T-helper 17 cell (primary cell): Measurements from ENCODE around the gene HACD2. TPM values are rescaled to one million over a fixed set of nuclear protein-coding genes. Genes with fewer than 3 reads are reported as not detected.

Source experiments
- ATAC-seq: fragments of 150-1000 bp; cut with Tn5 transposase; 2 replicates; pipeline ENCODE4 v1.10.0; 2021; ENCODE audit warnings: mild to moderate bottlenecking, moderate library complexity
- DNase-seq, 3 donors: peaks; one replicate each; pipeline versions ENCODE4 v3.0.0 to v3.0.0-alpha.2; 2020 to 2021
- H3K9me3 ChIP-seq: one replicate; pipeline ENCODE4 v1.7.0; 2013; ENCODE audit warnings: low read length, mild to moderate bottlenecking; ENCODE audit not compliant: control insufficient read depth, poor library complexity, severe bottlenecking
- H3K27ac Mint-ChIP-seq: one replicate; pipeline ENCODE4 v1.8.0; 2022; ENCODE audit warnings: mild to moderate bottlenecking, moderate library complexity, mixed read lengths
- H3K27me3 Mint-ChIP-seq: one replicate; pipeline ENCODE4 v1.8.0; 2022; ENCODE audit warnings: mixed read lengths
- H3K36me3 Mint-ChIP-seq: one replicate; pipeline ENCODE4 v1.8.0; 2022; ENCODE audit warnings: low read depth, mixed read lengths
- H3K4me1 Mint-ChIP-seq: one replicate; pipeline ENCODE4 v1.8.0; 2022; ENCODE audit warnings: mild to moderate bottlenecking, mixed read lengths
- H3K4me3 Mint-ChIP-seq: one replicate; pipeline ENCODE4 v1.8.0; 2022; ENCODE audit warnings: mild to moderate bottlenecking, moderate library complexity, mixed read lengths
- total RNA-seq, 4 donors: library from RNA in 2 of 4; stranded (reverse) in 2 of 4; gene quantifications; one replicate each; pipeline ENCODE4 v1.2.3 and lab custom pipeline; 2022 to 2026

The HACD2 gene
- total RNA-seq, 2 donors from 2014 or later: 16.2 to 18.9 TPM

DNA sequence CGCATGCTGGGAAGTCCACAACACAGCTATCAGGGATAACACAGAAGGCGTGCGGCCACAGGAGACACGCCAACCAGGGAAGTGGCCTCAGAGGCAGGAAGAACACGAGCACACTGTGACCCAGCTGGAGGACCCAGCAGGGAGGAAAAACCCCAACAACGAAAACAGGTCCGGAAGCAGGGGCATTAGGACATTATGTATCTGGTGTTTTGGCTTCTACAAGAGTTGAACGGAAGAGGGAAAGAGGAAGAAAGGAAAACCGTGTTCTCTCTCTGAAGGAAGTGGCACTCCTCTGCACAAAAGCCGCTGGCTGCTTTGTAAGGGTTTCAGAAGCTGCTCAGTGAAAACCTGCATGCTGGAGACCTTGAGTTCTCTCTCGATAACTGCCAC, 61.8 kb downstream of the HACD2 start:
- no peaks in the 10 kb centered on the region for H3K9me3 ChIP-seq
- Mint-ChIP-seq H3K36me3 (peaks cover 14% of the 10 kb centered on the region), H3K27ac (peak overlapping the region; percentile 80), H3K27me3 (no peaks in the 10 kb centered on the region), H3K4me3 (peak overlapping the region; percentile 60), H3K4me1 (peaks cover 36% of the 10 kb centered on the region)
- DNase-seq: no peak
- ATAC-seq: peak; percentile 18

DNA sequence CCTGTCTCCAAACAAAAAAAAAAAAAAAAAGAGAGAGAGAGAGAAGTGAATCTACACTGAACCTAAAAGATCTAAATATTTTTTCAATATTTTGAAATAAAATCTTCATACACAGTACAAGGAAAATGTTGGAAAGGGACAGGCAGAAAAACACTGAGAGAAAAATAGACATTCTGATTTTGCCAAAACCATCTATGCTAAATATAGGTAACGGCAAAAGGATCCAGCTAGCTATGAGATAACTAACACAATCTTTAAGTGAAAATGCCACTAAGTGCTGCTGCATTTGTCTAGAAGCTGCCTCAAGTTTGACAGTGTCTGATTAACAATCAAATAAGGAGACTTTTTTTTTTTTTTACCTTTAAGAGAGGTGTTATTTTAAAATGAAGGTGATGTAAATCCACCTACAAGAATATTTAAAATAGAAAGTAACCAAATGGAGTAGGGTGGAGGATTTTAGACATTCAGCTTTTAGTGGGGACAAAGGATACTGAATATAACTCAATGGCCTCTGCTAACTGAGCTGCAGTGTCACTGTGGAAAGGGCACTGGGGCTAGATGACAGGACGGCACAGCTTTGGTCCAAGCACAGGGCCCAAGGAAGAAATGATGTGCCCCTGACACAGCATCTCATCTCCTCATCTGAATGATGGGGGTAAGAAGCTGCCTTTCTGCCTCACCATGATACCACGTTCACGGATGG, 62.4 kb downstream of the HACD2 start:
- H3K27me3 Mint-ChIP-seq: no peaks in the 10 kb centered on the region
- peak overlapping the region; percentile 60 for H3K4me3 Mint-ChIP-seq
- H3K9me3 ChIP-seq: no peaks in the 10 kb centered on the region
- peaks cover 36% of the 10 kb centered on the region for H3K4me1 Mint-ChIP-seq
- peak overlapping the region; percentile 80 for H3K27ac Mint-ChIP-seq
- ATAC-seq (no peak), DNase-seq (no peak)
- H3K36me3 Mint-ChIP-seq: peaks cover 14% of the 10 kb centered on the region

GRCh38 chr3:123521179-123521969, 63.5 kb downstream of the HACD2 start:
- H3K9me3 ChIP-seq: no peaks in the 10 kb centered on the region
- peak overlapping the region; percentile 80 for H3K27ac Mint-ChIP-seq
- no peaks in the 10 kb centered on the region for H3K27me3 Mint-ChIP-seq
- peaks cover 40% of the 10 kb centered on the region for H3K4me1 Mint-ChIP-seq
- ATAC-seq (no peak), DNase-seq (no peak)
- H3K36me3 Mint-ChIP-seq: peaks cover 16% of the 10 kb centered on the region
- H3K4me3 Mint-ChIP-seq: peak overlapping the region; percentile 41

DNA sequence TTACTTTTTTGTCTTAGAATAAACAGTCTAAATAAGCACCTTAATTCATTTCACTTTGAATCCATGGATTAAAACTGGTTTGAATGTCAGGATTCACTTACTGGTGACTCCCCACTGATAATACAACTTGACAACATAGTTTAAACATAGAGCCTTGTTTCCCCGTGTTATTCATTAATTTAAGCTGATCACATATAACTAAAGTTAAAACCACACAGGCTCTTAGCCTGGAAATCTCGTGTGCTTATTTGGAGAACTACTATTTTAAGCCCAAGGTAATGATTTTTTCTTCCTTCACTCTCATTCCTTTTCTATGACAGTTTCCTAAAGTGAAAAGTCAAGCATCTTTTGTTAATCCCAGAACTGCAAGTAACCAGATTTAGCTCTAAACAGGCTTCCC, 64.2 kb downstream of the HACD2 start:
- DNase-seq (no peak), ATAC-seq (no peak)
- H3K27me3 Mint-ChIP-seq: no peaks in the 10 kb centered on the region
- peaks cover 35% of the 10 kb centered on the region for H3K4me1 Mint-ChIP-seq
- no peak overlapping the region for H3K4me3 Mint-ChIP-seq
- H3K27ac Mint-ChIP-seq: no peak overlapping the region
- H3K36me3 Mint-ChIP-seq: peaks cover 10% of the 10 kb centered on the region
- H3K9me3 ChIP-seq: no peaks in the 10 kb centered on the region

GRCh38 chr3:123518892-123519485, 65.9 kb downstream of the HACD2 start:
- Mint-ChIP-seq H3K36me3 (peaks cover 8% of the 10 kb centered on the region), H3K4me3 (no peak overlapping the region), H3K27ac (no peak overlapping the region), H3K27me3 (no peaks in the 10 kb centered on the region), H3K4me1 (peaks cover 28% of the 10 kb centered on the region)
- DNase-seq (no peak), ATAC-seq (no peak)
- H3K9me3 ChIP-seq: no peaks in the 10 kb centered on the region

- Mint-ChIP-seq H3K4me3 (no peak overlapping the region), H3K4me1 (peaks cover 2% of the 10 kb centered on the region)
- ATAC-seq: no peak
These were observed 73.1 kb downstream of the HACD2 start for GRCh38 chr3:123511726-123512125.

GRCh38 chr3:123511084-123511483, 73.8 kb downstream of the HACD2 start:
- no peak overlapping the region for H3K27ac Mint-ChIP-seq
- DNase-seq (no peak), ATAC-seq (no peak)
- no peaks in the 10 kb centered on the region for H3K27me3 Mint-ChIP-seq
- H3K36me3 Mint-ChIP-seq: peaks cover 5% of the 10 kb centered on the region
- peaks cover 2% of the 10 kb centered on the region for H3K4me1 Mint-ChIP-seq
- no peak overlapping the region for H3K4me3 Mint-ChIP-seq
- H3K9me3 ChIP-seq: no peaks in the 10 kb centered on the region

More at GRCh38 chr3:123511726-123512125, 73.1 kb downstream of the HACD2 start:
- DNase-seq: no peak
- peaks cover 5% of the 10 kb centered on the region for H3K36me3 Mint-ChIP-seq
- no peaks in the 10 kb centered on the region for H3K9me3 ChIP-seq
- H3K27me3 Mint-ChIP-seq: no peaks in the 10 kb centered on the region
- no peak overlapping the region for H3K27ac Mint-ChIP-seq

- DNase-seq: no peak
- Mint-ChIP-seq H3K27ac (no peak overlapping the region), H3K4me3 (no peak overlapping the region), H3K27me3 (no peaks in the 10 kb centered on the region), H3K4me1 (peaks cover 2% of the 10 kb centered on the region), H3K36me3 (peaks cover 3% of the 10 kb centered on the region)
- no peak for ATAC-seq
- H3K9me3 ChIP-seq: no peaks in the 10 kb centered on the region
These were observed 76.7 kb downstream of the HACD2 start for GRCh38 chr3:123508178-123508577.

GRCh38 chr3:123505820-123506219, 79.0 kb downstream of the HACD2 start:
- no peaks in the 10 kb centered on the region for H3K4me1 Mint-ChIP-seq
- ATAC-seq (no peak), DNase-seq (no peak)
- peaks cover 3% of the 10 kb centered on the region for H3K36me3 Mint-ChIP-seq
- H3K27ac Mint-ChIP-seq: no peak overlapping the region
- no peak overlapping the region for H3K4me3 Mint-ChIP-seq
- no peaks in the 10 kb centered on the region for H3K9me3 ChIP-seq
- H3K27me3 Mint-ChIP-seq: no peaks in the 10 kb centered on the region

GRCh38 chr3:123503203-123503602, 81.7 kb downstream of the HACD2 start:
- DNase-seq: no peak
- peaks cover 3% of the 10 kb centered on the region for H3K36me3 Mint-ChIP-seq

DNA sequence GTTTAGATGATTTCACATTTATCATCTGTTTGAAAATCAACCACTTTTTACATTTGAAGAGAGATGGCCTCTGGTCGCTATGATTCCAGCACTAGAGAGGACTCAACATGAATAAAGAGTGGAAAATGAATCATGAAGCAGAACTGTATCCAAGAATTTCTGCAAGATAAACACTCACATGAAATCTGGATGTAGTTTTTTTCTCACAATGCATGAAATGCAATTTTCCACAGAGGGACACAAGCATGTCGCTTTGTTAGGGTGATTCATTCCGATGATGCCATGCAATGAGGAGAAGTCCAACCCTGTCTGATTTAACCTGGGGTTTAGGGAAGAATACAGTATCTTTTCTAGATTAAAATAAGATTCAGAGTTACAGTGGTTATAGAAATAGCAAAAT, 85.5 kb downstream of the HACD2 start:
- H3K36me3 Mint-ChIP-seq: peaks cover 6% of the 10 kb centered on the region

More at GRCh38 chr3:123503203-123503602, 81.7 kb downstream of the HACD2 start:
- H3K9me3 ChIP-seq: no peaks in the 10 kb centered on the region
- no peaks in the 10 kb centered on the region for H3K4me1 Mint-ChIP-seq
- no peak overlapping the region for H3K27ac Mint-ChIP-seq
- H3K27me3 Mint-ChIP-seq: no peaks in the 10 kb centered on the region
- no peak overlapping the region for H3K4me3 Mint-ChIP-seq
- no peak for ATAC-seq

GRCh38 chr3:123498761-123499160, 86.1 kb downstream of the HACD2 start:
- Mint-ChIP-seq H3K36me3 (peaks cover 6% of the 10 kb centered on the region), H3K4me3 (no peak overlapping the region)

More for the DNA sequence above, 85.5 kb downstream of the HACD2 start:
- DNase-seq (no peak), ATAC-seq (no peak)
- Mint-ChIP-seq H3K4me1 (peaks cover 2% of the 10 kb centered on the region), H3K27me3 (no peaks in the 10 kb centered on the region), H3K27ac (no peak overlapping the region), H3K4me3 (no peak overlapping the region)
- no peaks in the 10 kb centered on the region for H3K9me3 ChIP-seq

DNA sequence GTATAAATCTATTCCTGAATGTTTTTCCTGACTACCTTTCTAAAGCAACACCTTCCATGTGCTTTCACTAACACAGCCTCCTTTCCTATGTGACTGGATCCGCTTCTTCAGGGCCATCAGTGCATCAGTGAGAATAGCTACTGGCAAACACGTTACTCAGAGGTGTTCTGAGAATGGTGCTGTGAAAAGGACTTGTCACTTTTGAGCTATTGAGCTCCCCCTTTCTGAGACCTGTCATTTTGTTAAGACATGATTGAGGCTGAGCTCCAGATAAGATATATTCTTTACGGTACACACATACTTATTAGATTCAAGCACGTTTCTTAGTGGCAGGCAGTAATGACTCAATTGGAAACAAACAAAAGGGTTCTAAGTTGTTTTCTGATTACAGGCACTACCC, 90.9 kb downstream of the HACD2 start:
- no peak for ATAC-seq
- H3K4me3 Mint-ChIP-seq: no peak overlapping the region
- H3K27ac Mint-ChIP-seq: no peak overlapping the region
- H3K9me3 ChIP-seq: no peaks in the 10 kb centered on the region
- peaks cover 3% of the 10 kb centered on the region for H3K36me3 Mint-ChIP-seq
- DNase-seq: no peak
- peaks cover 2% of the 10 kb centered on the region for H3K4me1 Mint-ChIP-seq
- no peaks in the 10 kb centered on the region for H3K27me3 Mint-ChIP-seq

More at GRCh38 chr3:123498761-123499160, 86.1 kb downstream of the HACD2 start:
- H3K9me3 ChIP-seq: no peaks in the 10 kb centered on the region
- no peak overlapping the region for H3K27ac Mint-ChIP-seq
- no peaks in the 10 kb centered on the region for H3K27me3 Mint-ChIP-seq
- H3K4me1 Mint-ChIP-seq: peaks cover 2% of the 10 kb centered on the region
- no peak for DNase-seq
- ATAC-seq: no peak
